HepG2 (cell line): ENCODE measurements around the gene HIRA. TPM values are rescaled to one million over a fixed set of nuclear protein-coding genes. Genes with fewer than 3 reads are reported as not detected.

ENCODE experiments used
- CENPX ChIP-seq: sonication (generic); formaldehyde crosslinking; IDR thresholded peaks from 2 replicates; pipeline ENCODE4 v1.9.0; 2021; ENCODE audit warnings: mild to moderate bottlenecking, missing genetic modification reagents, moderate library complexity
- GPN1 ChIP-seq: sonication (generic); formaldehyde crosslinking; IDR thresholded peaks from 2 replicates; pipeline ENCODE4 v1.5.1; 2020; ENCODE audit warnings: missing genetic modification reagents, borderline replicate concordance
- HNF4A ChIP-seq: sonication (generic); formaldehyde crosslinking; IDR thresholded peaks from 2 replicates; pipeline ENCODE4 v1.4.0; 2020; ENCODE audit warnings: missing genetic modification reagents
- KDM4B ChIP-seq: sonication (generic); formaldehyde crosslinking; IDR thresholded peaks from 2 replicates; pipeline ENCODE4 v1.4.0; 2020; ENCODE audit warnings: missing genetic modification reagents
- LCORL ChIP-seq, 2 experiments: fragments of 450-650 bp in 1 of 2; sonication (generic) in 1 of 2; formaldehyde crosslinking in 1 of 2; IDR thresholded peaks; 2 replicates each; pipeline versions ENCODE4 v1.5.0 to v1.6.1; 2017 to 2020; ENCODE audit warnings: antibody characterized with exemption in 1 of 2, missing genetic modification reagents in 1 of 2
- MLX ChIP-seq: IDR thresholded peaks from 2 replicates; pipeline ENCODE4 v1.6.1; 2016
- NCOA5 ChIP-seq: sonication (generic); formaldehyde crosslinking; IDR thresholded peaks from 2 replicates; pipeline ENCODE4 v1.4.0; 2020; ENCODE audit warnings: missing genetic modification reagents
- NR0B2 ChIP-seq: sonication (generic); formaldehyde crosslinking; IDR thresholded peaks from 2 replicates; pipeline ENCODE4 v1.4.0; 2020; ENCODE audit warnings: mild to moderate bottlenecking, missing genetic modification reagents
- NR1H2 ChIP-seq: sonication (generic); formaldehyde crosslinking; IDR thresholded peaks from 2 replicates; pipeline ENCODE4 v1.8.1; 2022; ENCODE audit warnings: low read depth, missing genetic modification reagents, borderline replicate concordance
- POGZ ChIP-seq: sonication (generic); formaldehyde crosslinking; IDR thresholded peaks from 2 replicates; pipeline ENCODE4 v1.4.0; 2020; ENCODE audit warnings: mild to moderate bottlenecking, missing genetic modification reagents
- ZNF17 ChIP-seq: sonication (generic); formaldehyde crosslinking; IDR thresholded peaks from 2 replicates; pipeline ENCODE4 v1.5.0; 2020; ENCODE audit warnings: mild to moderate bottlenecking, missing genetic modification reagents
- ZNF232 ChIP-seq: sonication (generic); formaldehyde crosslinking; IDR thresholded peaks from 2 replicates; pipeline ENCODE4 v1.4.0; 2020; ENCODE audit warnings: missing genetic modification reagents, borderline replicate concordance
- ZNF251 ChIP-seq: sonication (generic); formaldehyde crosslinking; IDR thresholded peaks from 2 replicates; pipeline ENCODE4 v1.9.0; 2021; ENCODE audit warnings: mild to moderate bottlenecking, missing genetic modification reagents
- ZNF3 ChIP-seq: IDR thresholded peaks from 2 replicates; pipeline ENCODE4 v1.7.0; 2017; ENCODE audit warnings: inconsistent platforms
- ZNF350 ChIP-seq: sonication (generic); formaldehyde crosslinking; IDR thresholded peaks from 2 replicates; pipeline ENCODE4 v1.4.0; 2020; ENCODE audit warnings: mild to moderate bottlenecking, low read depth, missing genetic modification reagents, borderline replicate concordance
- ZNF503 ChIP-seq: sonication (generic); formaldehyde crosslinking; IDR thresholded peaks from 2 replicates; pipeline ENCODE4 v1.4.0; 2020; ENCODE audit warnings: missing genetic modification reagents
- ZNF549 ChIP-seq: sonication (generic); formaldehyde crosslinking; IDR thresholded peaks from 2 replicates; pipeline ENCODE4 v1.5.0; 2020; ENCODE audit warnings: missing genetic modification reagents
- ZNF563 ChIP-seq: sonication (generic); formaldehyde crosslinking; IDR thresholded peaks from 2 replicates; pipeline ENCODE4 v1.8.0; 2022; ENCODE audit warnings: mild to moderate bottlenecking, moderate library complexity, missing genetic modification reagents
- ZNF580 ChIP-seq: IDR thresholded peaks from 2 replicates; pipeline ENCODE4 v1.6.1; 2016; ENCODE audit warnings: low read depth, borderline replicate concordance
- ZNF766 ChIP-seq: sonication (generic); formaldehyde crosslinking; IDR thresholded peaks from 2 replicates; pipeline ENCODE4 v1.5.0; 2020; ENCODE audit warnings: missing genetic modification reagents, borderline replicate concordance
- ZNF891 ChIP-seq: sonication (generic); formaldehyde crosslinking; IDR thresholded peaks from 2 replicates; pipeline ENCODE4 v1.5.0; 2020; ENCODE audit warnings: mild to moderate bottlenecking, missing genetic modification reagents
- ZZZ3 ChIP-seq: sonication (generic); formaldehyde crosslinking; IDR thresholded peaks from 2 replicates; pipeline ENCODE4 v1.4.0; 2020; ENCODE audit warnings: missing genetic modification reagents, mild to moderate bottlenecking, borderline replicate concordance
- polyA plus RNA-seq, 8 experiments: library from polyadenylated mRNA; depleted of rRNA in 3 of 8; stranded (reverse) in 7 of 8; unstranded in 1 of 8; fragments of >200 nt; fragmentation: Illumina TruSeq in 4 of 8; extraction: Trizol in 4 of 8; gene quantifications; 2 replicates each; pipeline versions ENCODE4 v1.2.1 to v1.2.3, GENCODE V29; 2011 to 2016; ENCODE audit warnings: low read depth in 4 of 8, missing spikeins in 1 of 8, mixed read lengths in 1 of 8; ENCODE audit not compliant: insufficient read depth in 1 of 8
- total RNA-seq, 5 experiments: library from RNA; depleted of rRNA; stranded (reverse); fragments of >200 nt; fragmentation: Illumina TruSeq; extraction: Trizol; gene quantifications; 2 replicates each; pipeline ENCODE4 v1.2.3, GENCODE V29; 2016; ENCODE audit warnings: low read depth in 1 of 5
- TF ChIP-seq, protein P1 (sequence below): sonication (generic); IDR thresholded peaks from 2 replicates; pipeline ENCODE4 v1.6.1; 2016; ENCODE audit warnings: low read depth, borderline replicate concordance
- TF ChIP-seq, protein P2 (sequence below): sonication (generic); formaldehyde crosslinking; IDR thresholded peaks from 2 replicates; pipeline ENCODE4 v1.5.0; 2020; ENCODE audit warnings: missing genetic modification reagents

HIRA gene
- total and polyA plus RNA-seq, 2 of the 13 experiments (the other 11 are each of a cell fraction or from before 2014, with no cell fraction given), result 21.5 to 29.2 TPM

- TF ChIP-seq ZNF503 (peak; percentile 67; the same call in 1 of the 2 replicates), LCORL (IDR thresholded peaks at IDR 0.05) (no peak), LCORL (CRISPR knock-in tag; IDR thresholded peaks at IDR 0.05) (peak; percentile 97), GPN1 (peak; percentile 82; the same call in 1 of the 2 replicates), NR1H2 (CRISPR knock-in tag) (peak; percentile 96; the same call in 1 of the 2 replicates), ZNF17 (CRISPR knock-in tag) (no peak; the same call in 1 of the 2 replicates), POGZ (CRISPR knock-in tag) (peak; percentile 98), ZNF3 (CRISPR knock-in tag) (peak; percentile 24; the same call in 1 of the 2 replicates), ZNF232 (CRISPR knock-in tag) (peak; percentile 79; the same call in 1 of the 2 replicates), ZNF580 (peak; percentile 94; the same call in 1 of the 2 replicates), ZNF350 (CRISPR knock-in tag) (peak; percentile 95), ZNF766 (CRISPR knock-in tag) (peak; percentile 94), NR0B2 (peak; percentile 97), ZNF549 (no peak), HNF4A (CRISPR knock-in tag) (peak; percentile 66), MLX (CRISPR knock-in tag) (peak; percentile 88), KDM4B (CRISPR knock-in tag) (no peak; the same call in 1 of the 2 replicates), ZNF891 (CRISPR knock-in tag) (peak; percentile 93; the same call in 1 of the 2 replicates), CENPX (CRISPR knock-in tag) (no peak), ZNF251 (CRISPR knock-in tag) (no peak), NCOA5 (CRISPR knock-in tag) (peak; percentile 93), ZNF563 (CRISPR knock-in tag) (peak; percentile 82), ZZZ3 (CRISPR knock-in tag) (peak; percentile 91; the same call in 1 of the 2 replicates)
- TF ChIP-seq, protein P1, sequence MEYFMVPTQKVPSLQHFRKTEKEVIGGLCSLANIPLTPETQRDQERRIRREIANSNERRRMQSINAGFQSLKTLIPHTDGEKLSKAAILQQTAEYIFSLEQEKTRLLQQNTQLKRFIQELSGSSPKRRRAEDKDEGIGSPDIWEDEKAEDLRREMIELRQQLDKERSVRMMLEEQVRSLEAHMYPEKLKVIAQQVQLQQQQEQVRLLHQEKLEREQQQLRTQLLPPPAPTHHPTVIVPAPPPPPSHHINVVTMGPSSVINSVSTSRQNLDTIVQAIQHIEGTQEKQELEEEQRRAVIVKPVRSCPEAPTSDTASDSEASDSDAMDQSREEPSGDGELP, result peak; percentile 94
- TF ChIP-seq, protein P2, sequence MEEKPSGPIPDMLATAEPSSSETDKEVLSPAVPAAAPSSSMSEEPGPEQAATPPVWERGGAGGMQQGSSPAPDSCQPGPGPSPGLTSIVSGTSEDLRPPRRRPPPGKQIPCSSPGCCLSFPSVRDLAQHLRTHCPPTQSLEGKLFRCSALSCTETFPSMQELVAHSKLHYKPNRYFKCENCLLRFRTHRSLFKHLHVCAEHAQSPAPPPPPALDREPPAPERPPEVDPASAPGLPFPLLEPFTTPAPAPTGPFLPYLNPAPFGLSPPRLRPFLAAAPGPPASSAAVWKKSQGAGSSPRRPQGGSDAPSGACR (CRISPR knock-in tag), result peak; percentile 100; the same call in 1 of the 2 replicates
Observed at GRCh38 chr22:19432133-19432851, 759 bp upstream of the HIRA start, which contains the start of gene MRPL40 (continued).
